IMR-90 (cell line): ENCODE data around the gene ATP5F1D. TPM values are rescaled to one million over a fixed set of nuclear protein-coding genes. Genes with fewer than 3 reads are reported as not detected.
A peak's percentile ranks its signal among the peaks of the same experiment; 100 is the strongest.

Source experiments
- ATAC-seq: fragments of 200-7000 bp; cut with Tn5 transposase; 2 replicates; pipeline ENCODE4 v1.9.1; 2020; ENCODE audit warnings: low read depth, mild to moderate bottlenecking, moderate library complexity
- BruUV-seq: library from RNA; stranded (reverse); fragments of 400-500 nt; replicated peaks from 2 replicates; lab custom pipeline; 2021; lab: Mats Ljungman, UMichigan
- CTCF ChIA-PET: fragments of 300-600 bp; formaldehyde crosslinking; extraction: SDS; loops from one replicate; lab custom pipeline; 2021; ENCODE audit warnings: antibody characterized with exemption; lab: Yijun Ruan, JAX
- POLR2A ChIA-PET: fragments of 300-600 bp; sonication (Branson Sonifier 250); formaldehyde crosslinking; loops from one replicate; lab custom pipeline; 2022; ENCODE audit warnings: antibody characterized with exemption; ENCODE audit not compliant: unreplicated experiment; lab: Charles Lee
- DNase-seq: peaks from one replicate; pipeline ENCODE4 v3.0.0; 2013
- H2AFZ ChIP-seq: replicated peaks from 2 replicates; pipeline ENCODE3; 2013; ENCODE audit warnings: low read length, mild to moderate bottlenecking; ENCODE audit not compliant: poor library complexity
- H2AK5ac ChIP-seq: 2 replicates; pipeline ENCODE4 v1.6.1; 2013; ENCODE audit warnings: low read depth, low read length, inconsistent platforms
- H2AK9ac ChIP-seq: replicated peaks from 2 replicates; pipeline ENCODE3; 2013; ENCODE audit warnings: mild to moderate bottlenecking, low read depth, low read length, moderate library complexity; ENCODE audit not compliant: poor library complexity
- H2BK120ac ChIP-seq: 2 replicates; pipeline ENCODE4 v1.6.1; 2013; ENCODE audit warnings: low read depth, low read length, inconsistent platforms
- H2BK15ac ChIP-seq: 3 replicates; pipeline ENCODE4 v1.6.1; 2013; ENCODE audit warnings: low read depth, low read length, inconsistent platforms
- H2BK20ac ChIP-seq: 2 replicates; pipeline ENCODE4 v1.6.1; 2013; ENCODE audit warnings: low read depth, mild to moderate bottlenecking, inconsistent platforms, low read length, moderate library complexity
- H2BK5ac ChIP-seq: 2 replicates; pipeline ENCODE4 v1.6.1; 2013; ENCODE audit warnings: mild to moderate bottlenecking, low read depth, low read length, inconsistent platforms; ENCODE audit not compliant: poor library complexity, severe bottlenecking
- H3K14ac ChIP-seq: replicated peaks from 2 replicates; pipeline ENCODE4 v1.6.1; 2013; ENCODE audit warnings: low read depth, low read length, inconsistent platforms
- H3K18ac ChIP-seq: 2 replicates; pipeline ENCODE4 v1.6.1; 2013; ENCODE audit warnings: low read depth, low read length, control low read depth
- H3K23ac ChIP-seq: 2 replicates; pipeline ENCODE4 v1.6.1; 2013; ENCODE audit warnings: low read depth, low read length, inconsistent platforms
- H3K27ac ChIP-seq: 2 replicates; pipeline ENCODE4 v1.5.1; 2013; ENCODE audit warnings: mild to moderate bottlenecking, control low read depth, low read length; ENCODE audit not compliant: insufficient read depth
- H3K27me3 ChIP-seq: 2 replicates; pipeline ENCODE4 v1.6.1; 2013; ENCODE audit warnings: low read length; ENCODE audit not compliant: control insufficient read depth, insufficient read depth
- H3K36me3 ChIP-seq: 2 replicates; pipeline ENCODE4 v1.6.1; 2013; ENCODE audit warnings: low read length, mixed read lengths; ENCODE audit not compliant: control insufficient read depth, insufficient read depth
- H3K4ac ChIP-seq: 2 replicates; pipeline ENCODE4 v1.6.1; 2013; ENCODE audit warnings: low read depth, low read length, inconsistent platforms
- H3K4me1 ChIP-seq: 2 replicates; pipeline ENCODE4 v1.6.1; 2013; ENCODE audit warnings: low read length, mixed read lengths; ENCODE audit not compliant: control insufficient read depth, insufficient read depth
- H3K4me2 ChIP-seq: 2 replicates; pipeline ENCODE4 v1.6.1; 2013; ENCODE audit warnings: low read depth, mild to moderate bottlenecking, control low read depth, low read length, moderate library complexity
- H3K4me3 ChIP-seq: 2 replicates; pipeline ENCODE4 v1.5.1; 2013; ENCODE audit warnings: low read depth, mild to moderate bottlenecking, control low read depth, low read length, moderate library complexity; ENCODE audit not compliant: insufficient read depth
- H3K56ac ChIP-seq: 2 replicates; pipeline ENCODE4 v1.6.1; 2013; ENCODE audit warnings: low read length, inconsistent platforms; ENCODE audit not compliant: insufficient read depth; ENCODE audit errors: extremely low read depth
- H3K79me1 ChIP-seq, 2 experiments: 2 replicates each; pipeline ENCODE4 v1.6.1; 2013; ENCODE audit warnings: low read length in 2 of 2, inconsistent platforms in 1 of 2, low read depth in 1 of 2
- H3K9ac ChIP-seq: 2 replicates; pipeline ENCODE4 v1.6.1; 2013; ENCODE audit warnings: low read depth, low read length, control low read depth
- H3K9me1 ChIP-seq: 2 replicates; pipeline ENCODE4 v1.6.1; 2013; ENCODE audit warnings: low read length, inconsistent platforms; ENCODE audit not compliant: insufficient read depth
- H3K9me3 ChIP-seq: 2 replicates; pipeline ENCODE4 v1.6.1; 2013; ENCODE audit warnings: low read length; ENCODE audit not compliant: control insufficient read depth, insufficient read depth
- H4K20me1 ChIP-seq: 2 replicates; pipeline ENCODE4 v1.6.1; 2013; ENCODE audit warnings: low read length, inconsistent platforms; ENCODE audit not compliant: insufficient read depth
- H4K5ac ChIP-seq: 2 replicates; pipeline ENCODE4 v1.6.1; 2013; ENCODE audit warnings: mild to moderate bottlenecking, low read depth, low read length, control low read depth
- H4K8ac ChIP-seq, 2 experiments: 2 replicates each; pipeline ENCODE4 v1.6.1; 2013; ENCODE audit warnings: low read depth in 2 of 2, low read length in 2 of 2, control low read depth in 1 of 2, inconsistent platforms in 1 of 2
- H4K91ac ChIP-seq: 2 replicates; pipeline ENCODE4 v1.6.1; 2013; ENCODE audit warnings: low read depth, low read length, inconsistent platforms; ENCODE audit not compliant: insufficient read depth
- BHLHE40 ChIP-seq: fragments of 150-350 bp; IDR thresholded peaks from 2 replicates; pipeline ENCODE4 v1.6.1; 2016; ENCODE audit warnings: mild to moderate bottlenecking, low read depth, low read length
- CEBPB ChIP-seq: IDR thresholded peaks from 2 replicates; pipeline ENCODE4 v1.6.1; 2012; ENCODE audit warnings: low read depth, low read length, improper control_type of control experiment
- FOS ChIP-seq: fragments of 150-350 bp; IDR thresholded peaks from 2 replicates; pipeline ENCODE4 v1.6.1; 2016; ENCODE audit warnings: low read depth, low read length
- MAFK ChIP-seq: IDR thresholded peaks from 2 replicates; pipeline ENCODE4 v1.6.1; 2012; ENCODE audit warnings: low read depth, low read length, improper control_type of control experiment
- MAZ ChIP-seq: IDR thresholded peaks from 2 replicates; pipeline ENCODE4 v1.6.1; 2012; ENCODE audit warnings: low read depth, mild to moderate bottlenecking, low read length, improper control_type of control experiment, moderate library complexity, borderline replicate concordance
- MXI1 ChIP-seq: IDR thresholded peaks from 2 replicates; pipeline ENCODE4 v1.6.1; 2012; ENCODE audit warnings: low read depth, mild to moderate bottlenecking, low read length, moderate library complexity, borderline replicate concordance
- NFE2L2 ChIP-seq: fragments of 150-350 bp; IDR thresholded peaks from 2 replicates; pipeline ENCODE4 v1.6.1; 2016; ENCODE audit warnings: low read depth, mild to moderate bottlenecking, low read length
- RAD21 ChIP-seq: IDR thresholded peaks from 2 replicates; pipeline ENCODE4 v1.6.1; 2012; ENCODE audit warnings: low read length, improper control_type of control experiment
- WGBS, 2 experiments: methylation state at CpG; one replicate each; pipeline versions ENCODE4 v1.1.5 to v1.1.7; 2013; ENCODE audit warnings: missing lambda C conversion rate in 2 of 2; ENCODE audit not compliant: insufficient read length in 1 of 2; ENCODE audit errors: extremely low coverage in 2 of 2; 5-methylcytosine and 5-hydroxymethylcytosine counted together
- dilution Hi-C: fragments of 300-500 bp; cut with HindIII; formaldehyde crosslinking; loops from one replicate; pipeline ENCODE4 v1.14.3; 2018; ENCODE audit warnings: low sequenced_read_pairs; ENCODE audit not compliant: unreplicated experiment
- in situ Hi-C: fragments of 300-500 bp; cut with MboI; formaldehyde crosslinking; loops from 3 replicates; pipeline ENCODE4 v1.14.3; 2019; ENCODE audit warnings: low sequenced_read_pairs, inconsistent platforms, mixed read lengths
- intact Hi-C: fragments of 100-400 bp; cut with micrococcal nuclease; formaldehyde crosslinking; loops from 2 replicates; pipeline ENCODE4 v1.10.0; 2022
- polyA plus RNA-seq, 3 experiments: library from polyadenylated mRNA; depleted of rRNA; stranded (reverse); fragments of >200 nt; gene quantifications; 2 replicates each; pipeline ENCODE4 v1.2.3, GENCODE V29; 2012; ENCODE audit warnings: low replicate concordance in 1 of 3
- total RNA-seq: library from RNA; depleted of rRNA; stranded (reverse); fragments of >200 nt; gene quantifications from 2 replicates; pipeline ENCODE4 v1.2.3, GENCODE V29; 2012
- TF ChIP-seq, protein P1 (sequence below): fragments of 150-350 bp; IDR thresholded peaks from 2 replicates; pipeline ENCODE4 v1.6.1; 2017; ENCODE audit warnings: mild to moderate bottlenecking, antibody characterized with exemption, low read length, low read depth
- TF ChIP-seq, protein P2 (sequence below): fragments of 150-350 bp; IDR thresholded peaks from 2 replicates; pipeline ENCODE4 v1.6.1; 2016; ENCODE audit warnings: low read depth, mild to moderate bottlenecking, low read length, moderate library complexity, borderline replicate concordance

ATP5F1D gene
- total and polyA plus RNA-seq, 2 of the 4 experiments (the other 2 are of a cell fraction) = 7.3 to 140 TPM

DNA sequence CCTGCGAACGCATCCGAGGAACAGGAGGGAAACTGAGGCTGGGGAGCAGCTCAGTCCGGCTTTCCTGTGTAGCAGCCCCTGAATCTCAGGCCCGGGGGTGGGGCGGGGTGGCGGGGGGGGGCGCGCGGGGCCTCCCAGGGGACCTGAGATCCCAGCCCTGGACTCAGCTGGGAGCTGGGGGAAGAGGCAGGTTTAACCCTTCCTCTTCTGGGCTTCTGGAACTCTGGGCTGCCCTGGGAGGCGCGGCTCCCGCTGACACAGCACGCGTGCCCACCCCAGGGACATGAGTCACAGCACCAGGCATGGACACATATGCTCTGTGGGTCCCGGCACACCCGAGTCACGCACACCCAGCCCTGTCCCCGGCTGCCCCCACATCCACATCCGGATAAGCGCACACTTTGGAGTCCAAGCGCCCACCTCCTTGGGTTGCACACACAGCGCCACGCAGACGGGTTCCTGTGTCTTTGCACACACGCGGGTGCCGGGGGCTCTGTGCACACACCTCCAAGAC lies 24.1 kb downstream of the ATP5F1D start:
- Histone ChIP-seq H2AK5ac (peak overlapping the region; percentile 99), H3K9me1 (peaks cover 11% of the 10 kb centered on the region), H3K23ac (peak overlapping the region; percentile 93), H3K27ac (peak overlapping the region; percentile 93), H3K4ac (peak overlapping the region; percentile 99), H3K9me3 (no peaks in the 10 kb centered on the region), H3K4me2 (peak overlapping the region; percentile 87), H2BK5ac (peak overlapping the region; percentile 99), H3K27me3 (no peaks in the 10 kb centered on the region), H3K4me3 (peak overlapping the region; percentile 33), H3K4me1 (peaks cover 49% of the 10 kb centered on the region), H3K14ac (peak overlapping the region; percentile 93), H2BK20ac (peak overlapping the region; percentile 92), H4K20me1 (peaks cover 26% of the 10 kb centered on the region), H2AFZ (peak overlapping the region; percentile 87), H2BK15ac (peak overlapping the region; percentile 90; the same call in 1 of the 3 replicates), H3K36me3 (no peaks in the 10 kb centered on the region; the same call in 1 of the 2 replicates), H2AK9ac (peak overlapping the region; percentile 93), H3K56ac (peak overlapping the region; percentile 86), H3K18ac (peak overlapping the region; percentile 83), H3K79me1 (peaks cover 5 to 62% of the 10 kb centered on the region in 2 experiments; a peak in 3 of 4 replicates), H4K91ac (peak overlapping the region; percentile 98), H2BK120ac (peak overlapping the region; percentile 96), H3K9ac (peak overlapping the region; percentile 63), H4K8ac (peak overlapping the region; percentile 89 to 96), H4K5ac (peak overlapping the region; percentile 79)
- intact Hi-C loops (loop anchor here (1.0 to 2.0 kb wide), 4 partner anchors 12 to 45 kb away; partner anchors contain the start of gene MIDN), dilution Hi-C loops (no loop called here), in situ Hi-C loops (no loop called here)
- ChIA-PET CTCF (interaction anchor here (0.5 to 3.5 kb wide), 2 partner anchors 22 to 336 kb away, joined by 3 to 64 read pairs; no protein-coding TSS in a partner anchor), POLR2A (interaction anchor here (0.6 to 1.8 kb wide), 3 partner anchors 10 to 146 kb away, joined by 4 to 24 read pairs (median 16); no protein-coding TSS in a partner anchor)
- 0% methylated on average over 8 of the region's 28 CpGs; no CpG with 5 or more reads in 1 of the 2 experiments for WGBS, 2 experiments
- DNase-seq (peak; percentile 80), ATAC-seq (peak; percentile 2)
- TF ChIP-seq MAZ (peak; percentile 12), NFE2L2 (0 out of 2 replicates have a peak, but pooled peaks have one; percentile 25), MXI1 (peak; percentile 37; the same call in 1 of the 2 replicates), FOS (peak; percentile 59), RAD21 (peak; percentile 10; the same call in 1 of the 2 replicates), MAFK (peak; percentile 58; the same call in 1 of the 2 replicates), BHLHE40 (peak; percentile 90), CEBPB (no peak)
- TF ChIP-seq, protein P1, sequence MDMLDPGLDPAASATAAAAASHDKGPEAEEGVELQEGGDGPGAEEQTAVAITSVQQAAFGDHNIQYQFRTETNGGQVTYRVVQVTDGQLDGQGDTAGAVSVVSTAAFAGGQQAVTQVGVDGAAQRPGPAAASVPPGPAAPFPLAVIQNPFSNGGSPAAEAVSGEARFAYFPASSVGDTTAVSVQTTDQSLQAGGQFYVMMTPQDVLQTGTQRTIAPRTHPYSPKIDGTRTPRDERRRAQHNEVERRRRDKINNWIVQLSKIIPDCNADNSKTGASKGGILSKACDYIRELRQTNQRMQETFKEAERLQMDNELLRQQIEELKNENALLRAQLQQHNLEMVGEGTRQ = no peak
- TF ChIP-seq, protein P2, sequence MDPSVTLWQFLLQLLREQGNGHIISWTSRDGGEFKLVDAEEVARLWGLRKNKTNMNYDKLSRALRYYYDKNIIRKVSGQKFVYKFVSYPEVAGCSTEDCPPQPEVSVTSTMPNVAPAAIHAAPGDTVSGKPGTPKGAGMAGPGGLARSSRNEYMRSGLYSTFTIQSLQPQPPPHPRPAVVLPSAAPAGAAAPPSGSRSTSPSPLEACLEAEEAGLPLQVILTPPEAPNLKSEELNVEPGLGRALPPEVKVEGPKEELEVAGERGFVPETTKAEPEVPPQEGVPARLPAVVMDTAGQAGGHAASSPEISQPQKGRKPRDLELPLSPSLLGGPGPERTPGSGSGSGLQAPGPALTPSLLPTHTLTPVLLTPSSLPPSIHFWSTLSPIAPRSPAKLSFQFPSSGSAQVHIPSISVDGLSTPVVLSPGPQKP = no peak
- no TSS peak for BruUV-seq
